Caco-2 (cell line): ENCODE data around the gene RPLP2. TPM values are rescaled to one million over a fixed set of nuclear protein-coding genes. Genes with fewer than 3 reads are reported as not detected.
A peak's percentile ranks its signal among the peaks of the same experiment; 100 is the strongest.

Experiments
- BruUV-seq: library from RNA; stranded (reverse); fragments of 400-500 nt; replicated peaks from 2 replicates; lab custom pipeline; 2021; lab: Mats Ljungman, UMichigan
- CTCF ChIA-PET: fragments of 300-600 bp; sonication (Branson Sonifier 250); formaldehyde crosslinking; loops from one replicate; lab custom pipeline; 2022; ENCODE audit warnings: antibody characterized with exemption; lab: Charles Lee
- POLR2A ChIA-PET: fragments of 300-600 bp; sonication (Branson Sonifier 250); formaldehyde crosslinking; loops from one replicate; lab custom pipeline; 2022; ENCODE audit warnings: antibody characterized with exemption; lab: Charles Lee
- DNase-seq, 2 experiments: peaks; one replicate each; pipeline versions ENCODE4 v3.0.0 to v3.0.0-alpha.2; 2020 to 2022
- H3K27me3 ChIP-seq: replicated peaks from 2 replicates; pipeline ENCODE4 v1.6.0; 2011; ENCODE audit warnings: low read length; ENCODE audit not compliant: control insufficient read depth, insufficient read depth
- H3K36me3 ChIP-seq: 2 replicates; pipeline ENCODE4 v1.5.1; 2011; ENCODE audit warnings: low read length; ENCODE audit not compliant: control insufficient read depth, insufficient read depth
- H3K4me1 ChIP-seq: fragments of 250-450 bp; sonication (Bioruptor Pico); 2 replicates; pipeline ENCODE4 v1.5.1; 2020; ENCODE audit warnings: mild to moderate bottlenecking
- H3K4me3 ChIP-seq: 2 replicates; pipeline ENCODE4 v1.5.1; 2011; ENCODE audit warnings: low read depth, mild to moderate bottlenecking, control low read depth, low read length
- H3K9me3 ChIP-seq: fragments of 250-450 bp; sonication (Bioruptor Pico); 2 replicates; pipeline ENCODE4 v1.5.1; 2020; ENCODE audit warnings: mild to moderate bottlenecking, moderate library complexity
- H3K27ac Mint-ChIP-seq: one replicate; pipeline ENCODE4 v1.8.0; 2022; ENCODE audit warnings: mixed read lengths; ENCODE audit not compliant: unreplicated experiment
- H3K27me3 Mint-ChIP-seq: one replicate; pipeline ENCODE4 v1.8.0; 2022; ENCODE audit warnings: mixed read lengths; ENCODE audit not compliant: insufficient read depth, unreplicated experiment
- H3K36me3 Mint-ChIP-seq: one replicate; pipeline ENCODE4 v1.8.0; 2022; ENCODE audit warnings: mild to moderate bottlenecking, mixed read lengths; ENCODE audit not compliant: insufficient read depth, unreplicated experiment
- H3K4me1 Mint-ChIP-seq: one replicate; pipeline ENCODE4 v1.8.0; 2022; ENCODE audit warnings: low read depth, mixed read lengths; ENCODE audit not compliant: unreplicated experiment
- H3K4me3 Mint-ChIP-seq: one replicate; pipeline ENCODE4 v1.8.0; 2022; ENCODE audit warnings: mild to moderate bottlenecking, moderate library complexity, mixed read lengths; ENCODE audit not compliant: unreplicated experiment
- H3K9me3 Mint-ChIP-seq: one replicate; pipeline ENCODE4 v1.8.0; 2022; ENCODE audit warnings: mixed read lengths; ENCODE audit not compliant: unreplicated experiment
- intact Hi-C: fragments of 100-400 bp; cut with micrococcal nuclease; formaldehyde crosslinking; loops from one replicate; pipeline ENCODE4 v1.10.0; 2022; ENCODE audit not compliant: unreplicated experiment
- total RNA-seq: library from RNA; stranded (reverse); gene quantifications from 2 replicates; pipeline ENCODE4 v1.2.3, GENCODE V29; 2022
- TF ChIP-seq, protein P1 (sequence below), 2 experiments: fragments of 200-600 bp in 1 of 2; IDR thresholded peaks; 1 replicate in 1 of 2; 2 replicates in 1 of 2; pipeline versions ENCODE4 v1.5.1 to v1.8.0; 2011 to 2022; ENCODE audit warnings: antibody characterized with exemption in 1 of 2, control low read depth in 1 of 2, inconsistent platforms in 1 of 2, low read depth in 1 of 2, low read length in 1 of 2, mild to moderate bottlenecking in 1 of 2, moderate library complexity in 1 of 2; ENCODE audit not compliant: insufficient read depth in 1 of 2, severe bottlenecking in 1 of 2, unreplicated experiment in 1 of 2

RPLP2 gene
- total RNA-seq, 1 experiment from 2014 or later, result 2,622 TPM

DNA sequence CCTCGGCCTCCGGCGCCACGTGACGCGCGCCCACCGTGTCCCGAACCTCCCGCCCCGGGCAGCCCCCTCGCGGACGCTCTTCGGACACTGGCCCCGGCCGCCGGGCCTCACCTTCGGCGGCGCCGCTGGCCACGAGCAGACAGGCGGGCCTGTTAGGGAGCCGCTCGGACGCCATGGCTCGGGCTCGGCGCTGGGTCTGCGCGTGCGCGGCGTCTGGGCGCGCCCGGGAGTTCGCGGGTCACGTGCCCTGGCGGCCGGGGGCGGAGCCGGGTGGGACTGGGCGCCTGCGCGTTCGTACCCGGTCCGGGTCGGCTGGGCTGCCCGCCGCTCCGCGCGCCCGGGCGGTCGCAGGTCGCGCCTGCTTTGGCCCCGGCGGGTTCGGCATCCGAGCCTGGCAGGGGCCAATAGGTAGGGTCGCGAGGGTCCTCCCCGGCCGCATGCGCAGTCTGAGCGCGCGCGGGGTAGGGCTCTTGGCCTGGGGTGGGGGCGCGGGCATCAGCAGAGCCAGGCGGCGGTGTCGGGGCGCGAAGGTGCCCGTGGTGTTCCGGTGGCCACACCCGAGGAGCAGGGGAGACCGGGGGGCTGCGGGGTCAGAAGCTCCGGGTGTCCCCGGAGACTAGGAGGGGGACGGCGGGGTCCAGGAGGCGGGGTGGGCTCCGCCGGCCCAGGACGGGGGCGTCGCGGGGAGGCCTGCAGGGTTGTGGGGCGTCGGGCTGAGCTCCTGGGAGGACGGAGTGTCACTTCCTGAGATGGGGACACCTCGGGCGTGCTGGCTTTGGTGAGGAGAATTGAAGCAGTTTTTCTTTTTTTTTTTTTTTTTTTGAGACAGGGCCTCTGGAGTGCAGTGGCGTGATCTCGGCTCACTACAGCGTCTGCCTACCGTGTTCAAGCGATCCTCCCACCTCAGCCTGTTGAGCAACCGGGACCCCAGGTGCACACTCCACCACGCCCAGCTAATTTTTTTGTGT, 32.2 kb upstream of the RPLP2 start, which contains the start of gene GATD1:
Gene GATD1, minus strand, starts transcription at position 200 of the 968 bp plus-strand sequence. Its CDS starts 25 bp downstream, at position 175.
- H3K27me3 ChIP-seq, result no peaks in the 10 kb centered on the region
- CTCF ChIA-PET, result interaction anchor here (0.6 to 0.8 kb wide), 5 partner anchors 9 to 501 kb away, joined by 3 to 5 read pairs (median 3); partner anchors contain the start of gene TMEM80
- Mint-ChIP-seq H3K4me3 (peak within 1 kb of the TSS; percentile 80), H3K27ac (peak within 1 kb of the TSS; percentile 42), H3K4me1 (no peaks in the 10 kb centered on the region), H3K36me3 (peaks cover 27% of the 10 kb centered on the region), H3K9me3 (no peaks in the 10 kb centered on the region), H3K27me3 (no peaks in the 10 kb centered on the region)
- POLR2A ChIA-PET, result interaction anchor here (0.6 to 1.1 kb wide), 9 partner anchors 13 to 541 kb away, joined by 3 to 14 read pairs (median 6); partner anchors contain the start of genes DEAF1, PHRF1, PSMD13 and RPLP2
- H3K4me3 ChIP-seq, result peak within 1 kb of the TSS; percentile 89
- peak; percentile 91 to 98 for DNase-seq
- no TSS peak for BruUV-seq
- peaks cover 1% of the 10 kb centered on the region for H3K36me3 ChIP-seq
- H3K9me3 ChIP-seq, result no peaks in the 10 kb centered on the region
- peaks cover 13% of the 10 kb centered on the region for H3K4me1 ChIP-seq
- TF ChIP-seq, protein P1, sequence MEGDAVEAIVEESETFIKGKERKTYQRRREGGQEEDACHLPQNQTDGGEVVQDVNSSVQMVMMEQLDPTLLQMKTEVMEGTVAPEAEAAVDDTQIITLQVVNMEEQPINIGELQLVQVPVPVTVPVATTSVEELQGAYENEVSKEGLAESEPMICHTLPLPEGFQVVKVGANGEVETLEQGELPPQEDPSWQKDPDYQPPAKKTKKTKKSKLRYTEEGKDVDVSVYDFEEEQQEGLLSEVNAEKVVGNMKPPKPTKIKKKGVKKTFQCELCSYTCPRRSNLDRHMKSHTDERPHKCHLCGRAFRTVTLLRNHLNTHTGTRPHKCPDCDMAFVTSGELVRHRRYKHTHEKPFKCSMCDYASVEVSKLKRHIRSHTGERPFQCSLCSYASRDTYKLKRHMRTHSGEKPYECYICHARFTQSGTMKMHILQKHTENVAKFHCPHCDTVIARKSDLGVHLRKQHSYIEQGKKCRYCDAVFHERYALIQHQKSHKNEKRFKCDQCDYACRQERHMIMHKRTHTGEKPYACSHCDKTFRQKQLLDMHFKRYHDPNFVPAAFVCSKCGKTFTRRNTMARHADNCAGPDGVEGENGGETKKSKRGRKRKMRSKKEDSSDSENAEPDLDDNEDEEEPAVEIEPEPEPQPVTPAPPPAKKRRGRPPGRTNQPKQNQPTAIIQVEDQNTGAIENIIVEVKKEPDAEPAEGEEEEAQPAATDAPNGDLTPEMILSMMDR (IDR thresholded peaks at IDR 0.05; ENCODE audit: insufficient read depth in 1 of 2, low read depth in 1 of 2, low read length in 1 of 2, severe bottlenecking in 1 of 2, unreplicated experiment in 1 of 2), result no peak
- intact Hi-C loops, result no loop called here

DNA sequence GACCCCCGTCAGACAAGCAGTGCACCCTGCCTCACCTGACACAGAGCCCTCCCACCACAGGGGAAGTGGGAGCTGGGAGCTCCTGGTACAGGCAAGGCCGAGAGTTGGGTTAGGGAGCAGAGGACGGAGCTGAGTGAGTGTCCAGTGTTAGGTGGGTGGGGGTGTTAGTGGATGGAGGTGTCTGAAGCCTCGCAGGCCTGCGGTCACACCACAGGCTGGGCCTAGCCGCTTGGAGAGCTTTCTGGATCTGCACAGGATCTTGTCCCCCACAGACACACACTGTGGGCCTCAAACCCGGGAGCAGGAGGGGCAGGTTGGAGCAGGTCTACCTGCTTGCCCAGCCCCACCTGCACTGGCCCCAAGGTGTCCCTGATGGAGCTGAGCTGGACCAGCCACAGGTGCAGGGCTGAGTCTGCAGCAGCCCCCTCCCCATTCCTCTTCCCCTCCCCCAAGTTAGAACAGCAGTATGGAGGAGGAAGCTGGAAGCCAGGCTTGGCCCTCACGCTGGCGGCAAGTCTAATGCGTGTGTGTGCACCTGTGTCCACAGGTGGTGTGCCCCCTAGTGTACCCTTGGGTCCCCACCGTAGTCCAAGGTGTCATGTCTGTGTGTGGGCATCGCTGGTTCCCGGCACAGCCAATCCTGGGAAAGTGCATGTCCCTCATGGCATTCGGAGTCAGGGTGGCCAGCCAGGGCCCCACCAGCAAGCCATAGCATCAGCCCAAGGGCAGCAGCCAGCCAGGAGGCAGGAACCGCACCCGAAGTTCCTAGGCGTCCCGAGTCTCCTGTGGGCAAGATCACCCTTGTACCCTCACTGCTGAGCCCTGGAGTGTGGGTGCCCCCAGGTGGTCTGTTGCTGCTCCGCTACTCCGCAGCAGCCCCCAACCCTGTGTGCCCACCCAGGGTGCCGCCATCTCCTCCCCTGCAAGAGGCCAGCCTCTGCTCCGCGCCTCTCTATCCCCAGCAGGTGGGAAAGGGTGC, 30.5 kb upstream of the RPLP2 start:
- BruUV-seq, result no TSS peak
- intact Hi-C loops, result no loop called here

More for the DNA sequence above, 30.5 kb upstream of the RPLP2 start:
- ChIA-PET POLR2A (no interaction called here), CTCF (interaction anchor here (0.6 kb wide), 1 partner anchor 188 kb away, joined by 3 read pairs; no protein-coding TSS in a partner anchor)
- Histone ChIP-seq H3K9me3 (no peaks in the 10 kb centered on the region), H3K4me1 (peaks cover 13% of the 10 kb centered on the region), H3K27me3 (no peaks in the 10 kb centered on the region), H3K36me3 (no peaks in the 10 kb centered on the region; the same call in none of the 2 replicates), H3K4me3 (no peak overlapping the region)
- H3K27ac Mint-ChIP-seq, result no peak overlapping the region
- peak overlapping the region; percentile 33 for H3K4me3 Mint-ChIP-seq
- H3K36me3 Mint-ChIP-seq, result peaks cover 28% of the 10 kb centered on the region
- no peaks in the 10 kb centered on the region for H3K9me3 Mint-ChIP-seq
- no peaks in the 10 kb centered on the region for H3K4me1 Mint-ChIP-seq
- no peak for DNase-seq
- TF ChIP-seq, protein P1 (IDR thresholded peaks at IDR 0.05; ENCODE audit: insufficient read depth in 1 of 2, low read depth in 1 of 2, low read length in 1 of 2, severe bottlenecking in 1 of 2, unreplicated experiment in 1 of 2), result no peak
- no peaks in the 10 kb centered on the region for H3K27me3 Mint-ChIP-seq
